Measurements from ENCODE around the gene EYA4. TPM values are rescaled to one million over a fixed set of nuclear protein-coding genes. Genes with fewer than 3 reads are reported as not detected.

EYA4 gene
- total RNA-seq, 1 experiment from 2014 or later: not detected

- H3K27ac Mint-ChIP-seq (ENCODE audit: low read depth, unreplicated experiment): no peak overlapping the region
- POLR2A ChIA-PET: no interaction called here
- TF ChIP-seq CTCF (IDR thresholded peaks at IDR 0.05; ENCODE audit: unreplicated experiment): no peak
- no peak overlapping the region for H3K4me3 Mint-ChIP-seq (ENCODE audit: unreplicated experiment)
- H3K36me3 Mint-ChIP-seq (ENCODE audit: insufficient read depth, unreplicated experiment): no peaks in the 10 kb centered on the region
- H3K27me3 Mint-ChIP-seq (ENCODE audit: insufficient read depth, unreplicated experiment): peaks cover 85% of the 10 kb centered on the region
- DNase-seq (ENCODE audit: unreplicated experiment): no peak
- BruUV-seq (replicated peaks): no TSS peak
- H3K4me1 Mint-ChIP-seq (ENCODE audit: insufficient read depth, unreplicated experiment): no peaks in the 10 kb centered on the region
- CTCF ChIA-PET: no interaction called here
- intact Hi-C loops (cut with micrococcal nuclease): no loop called here
- no peaks in the 10 kb centered on the region for H3K9me3 Mint-ChIP-seq (ENCODE audit: unreplicated experiment)
Observed at GRCh38 chr6:133348846-133349245, 107.7 kb downstream of the EYA4 start.

- Mint-ChIP-seq H3K4me1 (ENCODE audit: insufficient read depth, unreplicated experiment) (no peaks in the 10 kb centered on the region), H3K9me3 (ENCODE audit: unreplicated experiment) (no peaks in the 10 kb centered on the region), H3K36me3 (ENCODE audit: insufficient read depth, unreplicated experiment) (no peaks in the 10 kb centered on the region), H3K27ac (ENCODE audit: low read depth, unreplicated experiment) (no peak overlapping the region), H3K27me3 (ENCODE audit: insufficient read depth, unreplicated experiment) (peaks cover 93% of the 10 kb centered on the region), H3K4me3 (ENCODE audit: unreplicated experiment) (no peak overlapping the region)
- no peak for TF ChIP-seq CTCF (IDR thresholded peaks at IDR 0.05; ENCODE audit: unreplicated experiment)
- no peak for DNase-seq (ENCODE audit: unreplicated experiment)
- CTCF ChIA-PET: no interaction called here
- BruUV-seq (replicated peaks): no TSS peak
- intact Hi-C loops (cut with micrococcal nuclease): no loop called here
- POLR2A ChIA-PET: interaction anchor here (1.1 kb wide), 1 partner anchor 8 kb away, joined by 3 read pairs; no protein-coding TSS in a partner anchor
Observed at GRCh38 chr6:133350928-133351327, 109.8 kb downstream of the EYA4 start.

- intact Hi-C loops (cut with micrococcal nuclease): no loop called here
- Mint-ChIP-seq H3K27me3 (ENCODE audit: insufficient read depth, unreplicated experiment) (peaks cover 93% of the 10 kb centered on the region), H3K36me3 (ENCODE audit: insufficient read depth, unreplicated experiment) (no peaks in the 10 kb centered on the region), H3K4me3 (ENCODE audit: unreplicated experiment) (no peak overlapping the region), H3K27ac (ENCODE audit: low read depth, unreplicated experiment) (no peak overlapping the region), H3K4me1 (ENCODE audit: insufficient read depth, unreplicated experiment) (no peaks in the 10 kb centered on the region), H3K9me3 (ENCODE audit: unreplicated experiment) (no peaks in the 10 kb centered on the region)
- no peak for TF ChIP-seq CTCF (IDR thresholded peaks at IDR 0.05; ENCODE audit: unreplicated experiment)
- no TSS peak for BruUV-seq (replicated peaks)
- POLR2A ChIA-PET: interaction anchor here (0.6 kb wide), 1 partner anchor 537 kb away, joined by 3 read pairs; the partner anchor contains the start of gene RPS12
- CTCF ChIA-PET: interaction anchor here (0.7 to 1.4 kb wide), 2 partner anchors 39 to 389 kb away, joined by 3 read pairs; no protein-coding TSS in a partner anchor
- DNase-seq (ENCODE audit: unreplicated experiment): no peak
Observed at GRCh38 chr6:133352046-133352445, 110.9 kb downstream of the EYA4 start.

- H3K9me3 Mint-ChIP-seq (ENCODE audit: unreplicated experiment): no peaks in the 10 kb centered on the region
- no TSS peak for BruUV-seq (replicated peaks)
- peaks cover 93% of the 10 kb centered on the region for H3K27me3 Mint-ChIP-seq (ENCODE audit: insufficient read depth, unreplicated experiment)
Observed at GRCh38 chr6:133353061-133353460, 111.9 kb downstream of the EYA4 start.

More at GRCh38 chr6:133353061-133353460, 111.9 kb downstream of the EYA4 start:
- Mint-ChIP-seq H3K27ac (ENCODE audit: low read depth, unreplicated experiment) (no peak overlapping the region), H3K4me3 (ENCODE audit: unreplicated experiment) (no peak overlapping the region), H3K4me1 (ENCODE audit: insufficient read depth, unreplicated experiment) (no peaks in the 10 kb centered on the region), H3K36me3 (ENCODE audit: insufficient read depth, unreplicated experiment) (no peaks in the 10 kb centered on the region)
- POLR2A ChIA-PET: interaction anchor here (0.7 kb wide), 1 partner anchor 641 kb away, joined by 3 read pairs; no protein-coding TSS in a partner anchor
- no peak for TF ChIP-seq CTCF (IDR thresholded peaks at IDR 0.05; ENCODE audit: unreplicated experiment)
- intact Hi-C loops (cut with micrococcal nuclease): no loop called here
- CTCF ChIA-PET: no interaction called here
- no peak for DNase-seq (ENCODE audit: unreplicated experiment)
